Gastrocnemius medialis (tissue), 4 donors: ENCODE data around the gene TULP3. TPM values are rescaled to one million over a fixed set of nuclear protein-coding genes. Genes with fewer than 3 reads are reported as not detected.

Experiments used
- ATAC-seq, 2 donors: fragments of 150-250 bp; one replicate each; pipeline ENCODE4 v1.9.1; 2016
- DNase-seq, 2 donors: peaks; one replicate each; pipeline ENCODE4 v3.0.0-alpha.2; 2019
- H3K27ac ChIP-seq, 4 donors: fragments of 200-600 bp; sonication (generic); 1 replicate in 1 of 4; 2 replicates in 3 of 4; pipeline ENCODE4 v1.5.1; 2016 to 2018; ENCODE audit warnings: mild to moderate bottlenecking in 2 of 4, moderate library complexity in 1 of 4
- H3K27me3 ChIP-seq, 3 donors: fragments of 200-600 bp; sonication (generic) in 2 of 3; 1 replicate in 1 of 3; 2 replicates in 2 of 3; pipeline versions ENCODE4 v1.5.1 to v1.6.0; 2016 to 2019; ENCODE audit warnings: mild to moderate bottlenecking in 1 of 3, moderate library complexity in 1 of 3
- H3K36me3 ChIP-seq, 2 donors: fragments of 200-600 bp; sonication (generic) in 1 of 2; one replicate each; pipeline ENCODE4 v1.5.1; 2017 to 2018
- H3K4me1 ChIP-seq, 2 donors: fragments of 200-600 bp; sonication (generic) in 1 of 2; one replicate each; pipeline ENCODE4 v1.5.1; 2016 to 2017; ENCODE audit warnings: mild to moderate bottlenecking in 2 of 2
- H3K4me3 ChIP-seq, 4 donors: fragments of 200-600 bp; sonication (generic) in 3 of 4; 1 replicate in 1 of 4; 2 replicates in 3 of 4; pipeline ENCODE4 v1.5.1; 2016 to 2019; ENCODE audit warnings: mild to moderate bottlenecking in 2 of 4
- H3K9me3 ChIP-seq, 3 donors: fragments of 200-600 bp; sonication (generic) in 2 of 3; 1 replicate in 1 of 3; 2 replicates in 2 of 3; pipeline ENCODE4 v1.5.1; 2016 to 2019
- CTCF ChIP-seq, 5 experiments: fragments of 450-650 bp in 3 of 5; fragments of 200-600 bp in 2 of 5; sonication (generic) in 2 of 5; IDR thresholded peaks in 4 of 5; conservative IDR thresholded peaks in 1 of 5; 1 replicate in 4 of 5; 2 replicates in 1 of 5; pipeline ENCODE4 v1.5.1; 2016 to 2019; ENCODE audit warnings: antibody characterized with exemption in 5 of 5, mild to moderate bottlenecking in 3 of 5, moderate library complexity in 3 of 5
- POLR2A ChIP-seq, 2 donors: fragments of 450-650 bp; IDR thresholded peaks; one replicate each; pipeline ENCODE4 v1.6.1; 2017; ENCODE audit warnings: antibody characterized with exemption in 2 of 2, mild to moderate bottlenecking in 2 of 2, moderate library complexity in 2 of 2
- in situ Hi-C, 4 donors: fragments of 200-750 bp; cut with MboI; loops; one replicate each; pipeline versions ENCODE4 v1.15.0 to v1.8.0; 2017; ENCODE audit warnings: low sequenced_read_pairs in 4 of 4
- intact Hi-C: fragments of 100-400 bp; cut with DNase I; formaldehyde crosslinking; loops from one replicate; pipeline ENCODE4 v1.15.1; 2023; ENCODE audit warnings: low total_unique reads
- total RNA-seq, 4 donors: library from RNA; depleted of rRNA; stranded (reverse); fragments of >200 nt; gene quantifications; one replicate each; pipeline versions ENCODE4 v1.1.0 to v1.2.3, GENCODE V29; 2016

TULP3 gene
- 10 to 100 TPM in 2 of 4 donors, 1 to 10 TPM in 2; 2.8 to 15.8 (median 11.2) TPM for total RNA-seq

- TF ChIP-seq POLR2A (IDR thresholded peaks at IDR 0.05), result peak; percentile 91 to 96
- peak in 1 of 5 experiments; percentile 24 for TF ChIP-seq CTCF (IDR thresholded peaks at IDR 0.05 in 4 of 5, conservative IDR thresholded peaks at IDR 0.05 in 1 of 5)
- no peaks in the 10 kb centered on the region for H3K9me3 ChIP-seq
- intact Hi-C loops (loop anchor here (1.0 to 10.0 kb wide), 4 partner anchors 13 to 364 kb away; partner anchors contain the start of genes FOXM1, RHNO1 and TEAD4), in situ Hi-C loops (loop anchor here in 1 of 4 donors (25.0 kb wide), 1 partner anchor 147 kb away; no protein-coding TSS in a partner anchor)
- peak; percentile 99 for DNase-seq
- peak within 1 kb of the TSS; percentile 90 to 96 (median 92) for H3K27ac ChIP-seq
- no peaks in the 10 kb centered on the region for H3K27me3 ChIP-seq
- H3K4me3 ChIP-seq, result peak within 1 kb of the TSS; percentile 89 to 96 (median 93)
- H3K36me3 ChIP-seq, result no peaks in the 10 kb centered on the region
- peak; percentile 98 for ATAC-seq
- peaks cover 15 to 20% of the 10 kb centered on the region in 2 donors for H3K4me1 ChIP-seq
These were observed at the start of gene TULP3 for GRCh38 chr12:2890388-2891239. TSS of gene TULP3 (plus strand) at chr12:2890891. CDS start at chr12:2890948, 57 bp downstream.

DNA sequence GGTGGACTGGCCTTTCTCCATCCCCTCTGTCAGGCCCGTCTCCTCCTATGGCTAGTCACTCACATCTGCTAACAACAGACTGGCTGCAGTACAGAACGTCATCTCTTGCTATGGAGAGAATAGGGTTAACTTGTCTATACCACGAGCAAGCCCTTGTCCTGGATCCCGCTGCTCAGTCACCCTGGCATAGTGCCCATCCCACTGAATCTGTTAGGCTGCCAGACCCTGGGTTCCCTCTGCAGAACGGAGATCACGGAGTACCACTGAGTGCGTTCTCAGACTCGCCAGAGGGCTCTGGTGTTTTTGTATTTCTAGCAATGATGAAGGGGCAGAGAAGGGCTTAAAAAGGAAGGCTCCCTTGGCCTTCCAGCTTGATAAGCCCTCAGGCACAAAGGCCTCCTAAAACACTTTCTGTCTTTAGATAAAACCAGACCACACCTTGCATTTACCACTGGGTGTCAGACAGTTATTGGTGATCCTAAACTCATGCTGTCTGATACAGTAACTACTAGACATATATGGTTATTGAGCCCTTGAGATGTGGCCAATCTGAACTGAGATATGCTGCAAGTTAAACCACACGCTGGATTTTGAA lies 49.5 kb upstream of the TULP3 start:
- TF ChIP-seq POLR2A (IDR thresholded peaks at IDR 0.05) (no peak), CTCF (IDR thresholded peaks at IDR 0.05 in 4 of 5, conservative IDR thresholded peaks at IDR 0.05 in 1 of 5) (no peak)
- no peak overlapping the region for H3K4me3 ChIP-seq
- intact Hi-C loops, result no loop called here
- ATAC-seq (no peak), DNase-seq (no peak)
- no peaks in the 10 kb centered on the region for H3K4me1 ChIP-seq
- H3K9me3 ChIP-seq, result no peaks in the 10 kb centered on the region
- in situ Hi-C loops, result no loop called here
- no peaks in the 10 kb centered on the region for H3K36me3 ChIP-seq
- no peak overlapping the region for H3K27ac ChIP-seq
- H3K27me3 ChIP-seq, result no peaks in the 10 kb centered on the region

DNA sequence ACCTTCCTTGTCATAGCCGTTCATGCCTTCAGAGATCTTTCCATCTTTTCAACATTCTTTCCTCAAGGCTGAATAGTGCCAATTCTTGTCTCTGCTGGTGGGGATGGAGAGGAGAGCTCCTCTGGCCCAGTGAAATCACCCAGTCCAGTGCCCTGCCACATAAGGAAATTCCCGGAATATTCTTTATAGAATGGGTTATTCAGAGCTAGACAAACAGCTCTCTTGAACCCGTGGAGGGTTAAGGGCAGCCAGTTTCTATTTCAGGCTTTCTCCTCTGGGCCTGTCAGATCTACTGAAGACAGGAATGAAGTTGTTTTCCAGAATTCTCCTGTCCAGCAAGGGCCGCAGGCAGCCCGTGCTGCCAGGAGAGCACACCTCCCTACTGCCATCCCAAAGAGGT lies 47.7 kb upstream of the TULP3 start:
- Histone ChIP-seq H3K27me3 (no peaks in the 10 kb centered on the region), H3K27ac (peak overlapping the region in 1 of 4 donors; percentile 25), H3K4me1 (no peaks in the 10 kb centered on the region), H3K4me3 (no peak overlapping the region), H3K36me3 (no peaks in the 10 kb centered on the region), H3K9me3 (no peaks in the 10 kb centered on the region)
- in situ Hi-C loops, result no loop called here
- peak in 1 of 2 donors; percentile 18 for ATAC-seq
- intact Hi-C loops, result no loop called here
- no peak for DNase-seq
- TF ChIP-seq CTCF (IDR thresholded peaks at IDR 0.05 in 4 of 5, conservative IDR thresholded peaks at IDR 0.05 in 1 of 5) (no peak), POLR2A (IDR thresholded peaks at IDR 0.05) (no peak)

DNA sequence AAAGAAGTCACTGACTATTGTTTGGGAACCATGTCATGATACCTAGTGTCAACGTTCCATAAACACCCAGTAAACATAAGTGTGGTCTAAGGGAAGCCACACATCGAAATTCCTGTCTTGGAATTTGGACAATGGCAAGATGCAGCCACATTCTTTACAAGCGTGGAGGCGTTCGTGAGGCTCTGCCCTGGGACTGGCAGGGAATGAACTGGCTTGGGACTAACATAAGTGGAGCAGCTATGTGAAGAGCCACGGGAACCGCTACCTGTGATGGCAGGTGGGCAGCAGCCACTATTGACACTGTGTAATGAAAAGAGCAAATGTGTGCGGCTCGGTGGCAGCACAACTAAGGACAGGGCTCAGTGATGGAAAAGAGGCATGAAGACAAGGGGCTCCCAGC lies 45.9 kb upstream of the TULP3 start:
- intact Hi-C loops, result no loop called here
- H3K36me3 ChIP-seq, result no peaks in the 10 kb centered on the region
- H3K27ac ChIP-seq, result peak overlapping the region in 3 of 4 donors; percentile 5 to 52 (median 33)
- H3K4me1 ChIP-seq, result no peaks in the 10 kb centered on the region
- in situ Hi-C loops, result no loop called here
- no peaks in the 10 kb centered on the region for H3K9me3 ChIP-seq
- H3K4me3 ChIP-seq, result no peak overlapping the region
- no peak for ATAC-seq
- no peak for DNase-seq
- H3K27me3 ChIP-seq, result no peaks in the 10 kb centered on the region
- TF ChIP-seq POLR2A (IDR thresholded peaks at IDR 0.05) (no peak), CTCF (IDR thresholded peaks at IDR 0.05 in 4 of 5, conservative IDR thresholded peaks at IDR 0.05 in 1 of 5) (no peak)
